H9 (cell line): ENCODE data around the gene C18orf63. TPM values are rescaled to one million over a fixed set of nuclear protein-coding genes. Genes with fewer than 3 reads are reported as not detected.

ENCODE experiments used
- DNase-seq: peaks from one replicate; pipeline ENCODE4 v3.0.0-alpha.2; 2017
- H2AFZ ChIP-seq: one replicate; pipeline ENCODE4 v1.6.1; 2013; ENCODE audit warnings: mild to moderate bottlenecking, low read length, control low read depth, moderate library complexity
- H2AK5ac ChIP-seq: 2 replicates; pipeline ENCODE4 v1.6.1; 2013; ENCODE audit warnings: low read length, control low read depth, mixed read lengths; ENCODE audit not compliant: insufficient read length
- H2BK120ac ChIP-seq: one replicate; pipeline ENCODE4 v1.6.1; 2013; ENCODE audit warnings: low read depth, mild to moderate bottlenecking, low read length, control low read depth, inconsistent platforms; ENCODE audit not compliant: poor library complexity, severe bottlenecking
- H2BK12ac ChIP-seq: 2 replicates; pipeline ENCODE4 v1.6.1; 2013; ENCODE audit warnings: low read length, control low read depth, mixed read lengths, low read depth; ENCODE audit not compliant: insufficient read length
- H2BK15ac ChIP-seq: 2 replicates; pipeline ENCODE4 v1.6.1; 2013; ENCODE audit warnings: low read depth, low read length, control low read depth
- H2BK20ac ChIP-seq: one replicate; pipeline ENCODE4 v1.6.1; 2013; ENCODE audit warnings: low read depth, mild to moderate bottlenecking, low read length, control low read depth, inconsistent platforms; ENCODE audit not compliant: poor library complexity, severe bottlenecking
- H2BK5ac ChIP-seq: 2 replicates; pipeline ENCODE4 v1.6.1; 2013; ENCODE audit warnings: low read length, control low read depth, mixed read lengths; ENCODE audit not compliant: insufficient read length
- H3K14ac ChIP-seq: 2 replicates; pipeline ENCODE4 v1.6.1; 2013; ENCODE audit warnings: low read length, control low read depth; ENCODE audit not compliant: insufficient read depth
- H3K18ac ChIP-seq: 2 replicates; pipeline ENCODE4 v1.6.1; 2013; ENCODE audit warnings: low read depth, mild to moderate bottlenecking, mixed read lengths, low read length, control low read depth; ENCODE audit not compliant: insufficient read length
- H3K23ac ChIP-seq: 2 replicates; pipeline ENCODE4 v1.6.1; 2013; ENCODE audit warnings: low read length, control low read depth, mixed read lengths, low read depth; ENCODE audit not compliant: insufficient read length
- H3K23me2 ChIP-seq: 2 replicates; pipeline ENCODE4 v1.6.1; 2013; ENCODE audit warnings: low read depth, mild to moderate bottlenecking, mixed read lengths, low read length, control low read depth; ENCODE audit not compliant: insufficient read length, poor library complexity, severe bottlenecking
- H3K27ac ChIP-seq: 2 replicates; pipeline ENCODE4 v1.5.1; 2013; ENCODE audit warnings: low read length, control low read depth, mixed read lengths, low read depth; ENCODE audit not compliant: insufficient read length
- H3K27me3 ChIP-seq: 2 replicates; pipeline ENCODE4 v1.6.1; 2013; ENCODE audit warnings: low read length, control low read depth, inconsistent platforms; ENCODE audit not compliant: insufficient read depth
- H3K4ac ChIP-seq: 2 replicates; pipeline ENCODE4 v1.6.1; 2013; ENCODE audit warnings: low read depth, mild to moderate bottlenecking, control low read depth, inconsistent platforms, low read length, moderate library complexity
- H3K4me1 ChIP-seq: 2 replicates; pipeline ENCODE4 v1.6.1; 2013; ENCODE audit warnings: low read length, control low read depth, inconsistent platforms; ENCODE audit not compliant: insufficient read depth
- H3K4me2 ChIP-seq: 2 replicates; pipeline ENCODE4 v1.6.1; 2013; ENCODE audit warnings: low read length, control low read depth, mixed read lengths; ENCODE audit not compliant: insufficient read length, insufficient read depth
- H3K56ac ChIP-seq: 2 replicates; pipeline ENCODE4 v1.6.1; 2013; ENCODE audit warnings: low read depth, mild to moderate bottlenecking, mixed read lengths, low read length, control low read depth; ENCODE audit not compliant: insufficient read length
- H3K79me1 ChIP-seq: 2 replicates; pipeline ENCODE4 v1.6.1; 2013; ENCODE audit warnings: low read depth, mild to moderate bottlenecking, moderate library complexity, low read length, control low read depth, inconsistent platforms; ENCODE audit not compliant: insufficient read depth, poor library complexity, severe bottlenecking
- H3K79me2 ChIP-seq: 2 replicates; pipeline ENCODE4 v1.6.1; 2013; ENCODE audit warnings: low read length, control low read depth, inconsistent platforms; ENCODE audit not compliant: insufficient read depth
- H3K9ac ChIP-seq: 2 replicates; pipeline ENCODE4 v1.6.1; 2013; ENCODE audit warnings: low read length, control low read depth, mixed read lengths; ENCODE audit not compliant: insufficient read length; ENCODE audit errors: extremely low read depth
- H3K9me3 ChIP-seq: one replicate; pipeline ENCODE4 v1.6.1; 2013; ENCODE audit warnings: low read depth, low read length, inconsistent platforms; ENCODE audit not compliant: control insufficient read depth
- H3T11ph ChIP-seq: one replicate; pipeline ENCODE4 v1.6.1; 2013; ENCODE audit warnings: mild to moderate bottlenecking, low read length, control low read depth, inconsistent platforms
- H4K20me1 ChIP-seq: one replicate; pipeline ENCODE4 v1.6.1; 2013; ENCODE audit not compliant: control insufficient read depth, insufficient read length, insufficient read depth
- H4K5ac ChIP-seq: 2 replicates; pipeline ENCODE4 v1.6.1; 2013; ENCODE audit warnings: low read depth, mild to moderate bottlenecking, mixed read lengths, low read length, control low read depth; ENCODE audit not compliant: insufficient read length
- H4K8ac ChIP-seq: replicated peaks from 2 replicates; pipeline ENCODE4 v1.6.1; 2013; ENCODE audit warnings: low read length, control low read depth, mixed read lengths, low read depth; ENCODE audit not compliant: insufficient read length
- H4K91ac ChIP-seq: 2 replicates; pipeline ENCODE4 v1.6.1; 2013; ENCODE audit warnings: low read depth, mild to moderate bottlenecking, moderate library complexity, mixed read lengths, low read length, control low read depth; ENCODE audit not compliant: insufficient read length
- H3K27ac Mint-ChIP-seq, 3 experiments: 2 replicates in 2 of 3; 3 replicates in 1 of 3; pipeline ENCODE4 v1.8.0; 2020 to 2021; ENCODE audit warnings: mixed read lengths in 3 of 3, mild to moderate bottlenecking in 1 of 3, moderate library complexity in 1 of 3
- H3K27me3 Mint-ChIP-seq: 2 replicates; pipeline ENCODE4 v1.8.0; 2021; ENCODE audit warnings: low read depth, mild to moderate bottlenecking, moderate library complexity, mixed read lengths
- H3K36me3 Mint-ChIP-seq, 3 experiments: 2 replicates in 2 of 3; 3 replicates in 1 of 3; pipeline ENCODE4 v1.8.0; 2020 to 2021; ENCODE audit warnings: low read depth in 3 of 3, mixed read lengths in 3 of 3; ENCODE audit not compliant: insufficient read depth in 1 of 3
- H3K4me1 Mint-ChIP-seq, 2 experiments: 2 replicates each; pipeline ENCODE4 v1.8.0; 2020; ENCODE audit warnings: mixed read lengths in 2 of 2
- H3K4me3 Mint-ChIP-seq, 2 experiments: 2 replicates in 1 of 2; 3 replicates in 1 of 2; pipeline ENCODE4 v1.8.0; 2020 to 2021; ENCODE audit warnings: mild to moderate bottlenecking in 2 of 2, mixed read lengths in 2 of 2, moderate library complexity in 1 of 2
- H3K9me3 Mint-ChIP-seq, 2 experiments: 2 replicates in 1 of 2; 3 replicates in 1 of 2; pipeline ENCODE4 v1.8.0; 2020; ENCODE audit warnings: mild to moderate bottlenecking in 2 of 2, mixed read lengths in 2 of 2, moderate library complexity in 1 of 2
- CTCF ChIP-seq: fragments of 200-600 bp; sonication (generic); conservative IDR thresholded peaks from 3 replicates; pipeline ENCODE4 v1.8.0; 2021; ENCODE audit warnings: antibody characterized with exemption, mild to moderate bottlenecking
- WGBS: extraction: QIAGEN DNeasy Blood & Tissue Kit; methylation state at CpG from one replicate; pipeline ENCODE4 v1.1.7; 2013; ENCODE audit warnings: missing lambda C conversion rate, low lambda C conversion rate, mixed read lengths; ENCODE audit not compliant: insufficient read length; ENCODE audit errors: extremely low coverage; 5-methylcytosine and 5-hydroxymethylcytosine counted together
- total RNA-seq: library from RNA; stranded (reverse); gene quantifications from 2 replicates; pipeline ENCODE4 v1.2.1, GENCODE V29; 2021

The C18orf63 gene
- total RNA-seq, 1 experiment from 2014 or later = not detected

- H2BK15ac ChIP-seq = no peak overlapping the region
- no peak overlapping the region for H3T11ph ChIP-seq
- H2BK120ac ChIP-seq = no peak overlapping the region
- H4K5ac ChIP-seq = no peak overlapping the region
- H3K56ac ChIP-seq = no peak overlapping the region
- H4K91ac ChIP-seq = no peak overlapping the region
- H3K27me3 ChIP-seq = no peaks in the 10 kb centered on the region
- no peak overlapping the region for H3K4me3 Mint-ChIP-seq
- H2AK5ac ChIP-seq = no peak overlapping the region
- no peak for DNase-seq
- no peaks in the 10 kb centered on the region for H3K79me2 ChIP-seq
- H3K4ac ChIP-seq = no peak overlapping the region
- no peak overlapping the region for H2AFZ ChIP-seq
- H3K14ac ChIP-seq = no peak overlapping the region
- no peak overlapping the region for H4K8ac ChIP-seq
- no peak overlapping the region for H3K18ac ChIP-seq
- no peaks in the 10 kb centered on the region for H3K79me1 ChIP-seq
- no peaks in the 10 kb centered on the region for H3K36me3 Mint-ChIP-seq
- no peaks in the 10 kb centered on the region for H3K4me1 ChIP-seq
- H3K27me3 Mint-ChIP-seq = peaks cover under 1% of the 10 kb centered on the region; the same call in 1 of the 2 replicates
- H3K27ac Mint-ChIP-seq = no peak overlapping the region
- H3K23me2 ChIP-seq = no peaks in the 10 kb centered on the region
- no peak overlapping the region for H3K4me2 ChIP-seq
- H3K9me3 Mint-ChIP-seq = no peaks in the 10 kb centered on the region
- H3K9ac ChIP-seq = no peak overlapping the region
- H2BK12ac ChIP-seq = no peak overlapping the region
- no peaks in the 10 kb centered on the region for H3K9me3 ChIP-seq
- TF ChIP-seq CTCF = no peak
- no peak overlapping the region for H2BK20ac ChIP-seq
- no peak overlapping the region for H3K27ac ChIP-seq
- no peak overlapping the region for H3K23ac ChIP-seq
- no CpG with 5 or more reads among the region's 6 CpGs for WGBS
- no peak overlapping the region for H2BK5ac ChIP-seq
- H3K4me1 Mint-ChIP-seq = peaks cover 11 to 14% of the 10 kb centered on the region in 2 experiments
- no peaks in the 10 kb centered on the region for H4K20me1 ChIP-seq
Observed at GRCh38 chr18:74389171-74389927, 73.7 kb downstream of the C18orf63 start.
